ENCODE measurements around the gene PDSS2.

- TF ChIP-seq GATA2 (IDR thresholded peaks at IDR 0.05; ENCODE audit: low read depth, low read length) (no peak), GATA3 (IDR thresholded peaks at IDR 0.05; ENCODE audit: low read depth, low read length) (no peak)
Observed at GRCh38 chr6:107314531-107314939, 144.8 kb downstream of the PDSS2 start.
